K562 (cell line): ENCODE measurements around the gene OSCP1. TPM values are rescaled to one million over a fixed set of nuclear protein-coding genes. Genes with fewer than 3 reads are reported as not detected.

Experiments
- ASH1L ChIP-seq: fragments of 450-650 bp; IDR thresholded peaks from 2 replicates; pipeline ENCODE4 v1.6.1; 2018; ENCODE audit warnings: borderline replicate concordance, mild to moderate bottlenecking, low read depth; ENCODE audit not compliant: partially characterized antibody
- ETV1 ChIP-seq: fragments of 450-650 bp; conservative IDR thresholded peaks from 2 replicates; pipeline ENCODE4 v1.6.1; 2016; ENCODE audit warnings: missing genetic modification characterization, control low read depth, low read depth, missing compliant biosample characterization
- MTF1 ChIP-seq: fragments of 250-450 bp; sonication (Bioruptor Pico); IDR thresholded peaks from 2 replicates; pipeline ENCODE4 v1.9.0; 2021; ENCODE audit warnings: moderate library complexity, mild to moderate bottlenecking, inconsistent platforms, borderline replicate concordance
- MYC ChIP-seq, 2 experiments: fragments of 250-450 bp in 1 of 2; sonication (Bioruptor Pico) in 1 of 2; IDR thresholded peaks; 2 replicates each; pipeline versions ENCODE4 v1.5.1 to v1.6.1; 2012 to 2021; ENCODE audit warnings: low read depth in 2 of 2, borderline replicate concordance in 1 of 2, improper control_type of control experiment in 1 of 2, low read length in 1 of 2, mild to moderate bottlenecking in 1 of 2, moderate library complexity in 1 of 2
- NRF1 ChIP-seq, 2 experiments: fragments of 450-650 bp; IDR thresholded peaks in 1 of 2; conservative IDR thresholded peaks in 1 of 2; 2 replicates each; pipeline ENCODE4 v1.6.1; 2014; ENCODE audit warnings: mild to moderate bottlenecking in 2 of 2
- SETDB1 ChIP-seq: IDR thresholded peaks from one replicate; pipeline ENCODE4 v1.6.1; 2012; ENCODE audit warnings: low read length, control low read depth, inconsistent platforms
- SOX6 ChIP-seq: fragments of 450-650 bp; IDR thresholded peaks from 2 replicates; pipeline ENCODE4 v1.6.1; 2014; ENCODE audit warnings: mild to moderate bottlenecking
- ZNF174 ChIP-seq: fragments of 250-450 bp; sonication (Bioruptor Pico); IDR thresholded peaks from 2 replicates; pipeline ENCODE4 v1.4.0; 2020; ENCODE audit warnings: mild to moderate bottlenecking
- ZNF263 ChIP-seq: sonication (generic); formaldehyde crosslinking; IDR thresholded peaks from 2 replicates; pipeline ENCODE4 v1.8.0; 2022; ENCODE audit warnings: mild to moderate bottlenecking, missing genetic modification reagents, borderline replicate concordance
- polyA plus RNA-seq, 8 experiments: library from polyadenylated mRNA; depleted of rRNA in 4 of 8; stranded (reverse) in 5 of 8; unstranded in 3 of 8; fragments of >200 nt; fragmentation: Nextera tagmentation in 2 of 8; fragmentation: Illumina TruSeq in 1 of 8; extraction: Ambion mirVana in 2 of 8; extraction: Trizol in 1 of 8; gene quantifications; 2 replicates each; pipeline versions ENCODE4 v1.2.1 to v1.2.3, GENCODE V29; 2011 to 2014; ENCODE audit warnings: inconsistent platforms in 1 of 8, missing spikeins in 1 of 8
- total RNA-seq, 7 experiments: library from RNA; depleted of rRNA in 6 of 7; stranded (reverse); fragments of >200 nt in 6 of 7; fragmentation: Illumina TruSeq in 2 of 7; extraction: Trizol in 2 of 7; gene quantifications; 2 replicates each; pipeline versions ENCODE4 v1.2.1 to v1.2.3, GENCODE V29; 2011 to 2021; ENCODE audit warnings: low replicate concordance in 1 of 7
- TF ChIP-seq, protein P1 (sequence below): fragments of 450-650 bp; formaldehyde crosslinking; IDR thresholded peaks from 2 replicates; pipeline ENCODE4 v1.4.0; 2022; ENCODE audit warnings: missing genetic modification characterization
- TF ChIP-seq, protein P2 (sequence below), 2 experiments: fragments of 250-450 bp in 1 of 2; fragments of 450-650 bp in 1 of 2; sonication (Bioruptor Pico) in 1 of 2; IDR thresholded peaks; 2 replicates each; pipeline versions ENCODE4 v1.6.1 to v1.8.0; 2016 to 2021; ENCODE audit warnings: mild to moderate bottlenecking in 2 of 2, moderate library complexity in 2 of 2, missing compliant biosample characterization in 1 of 2, missing genetic modification characterization in 1 of 2
- TF ChIP-seq, protein P3 (sequence below): fragments of 200-600 bp; sonication (generic); IDR thresholded peaks from one replicate; pipeline ENCODE4 v1.6.1; 2012; ENCODE audit warnings: mild to moderate bottlenecking, low read depth, low read length, inconsistent platforms

Gene OSCP1
- total and polyA plus RNA-seq, 9 of the 15 experiments (the other 6 are each of a cell fraction or from before 2014, with no cell fraction given), result 0.15 to 0.40 (median 0.33) TPM; not detected in 5

DNA sequence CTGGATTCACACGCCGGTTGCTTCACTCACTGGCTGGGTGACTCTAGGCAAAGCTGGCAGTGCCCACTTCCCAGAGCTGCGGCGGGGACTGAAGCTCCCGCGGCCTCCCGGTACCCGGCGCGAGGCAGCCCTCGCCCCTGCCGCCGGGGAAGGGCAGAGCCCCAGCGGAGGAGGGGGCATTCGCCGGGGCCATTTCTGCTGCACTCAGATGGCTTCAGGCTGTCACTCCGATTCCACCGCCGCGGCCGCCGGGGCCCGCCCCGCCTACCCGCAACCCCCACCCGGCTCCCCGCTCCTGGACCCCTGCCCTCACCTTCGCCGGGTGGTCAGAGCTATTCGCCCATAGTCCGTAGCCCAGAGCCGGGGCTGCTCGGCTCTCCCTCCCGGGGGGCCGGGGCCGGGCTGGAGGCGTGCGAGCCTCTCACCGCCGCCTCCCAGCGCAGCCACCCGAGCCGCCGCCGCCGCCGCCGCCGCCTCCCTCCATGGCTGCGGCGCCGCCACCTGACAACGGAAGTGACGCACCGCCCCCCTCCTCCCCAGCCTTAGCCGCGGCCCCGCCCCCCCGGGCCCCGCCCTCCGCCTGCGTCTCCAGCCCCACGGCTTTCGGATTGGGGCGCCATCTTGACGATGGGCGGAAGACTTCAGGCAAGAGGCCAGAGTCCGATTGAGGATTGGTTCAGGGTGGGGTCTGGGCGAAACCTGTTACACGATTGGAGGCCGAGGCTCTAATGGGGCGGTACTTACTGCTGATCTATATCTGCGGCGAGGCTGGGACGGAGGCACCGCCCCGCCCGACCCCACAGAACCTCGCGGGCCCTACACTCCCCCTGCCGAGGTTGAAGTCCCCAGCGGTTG is 64.6 kb downstream of the OSCP1 start, which contains the start of gene STK40 (continued):
- TF ChIP-seq ETV1 (tag) (no peak), ZNF174 (CRISPR knock-in tag) (no peak), MTF1 (CRISPR knock-in tag) (no peak), ASH1L (peak; percentile 99), NRF1 (conservative IDR thresholded peaks at IDR 0.05 in 1 of 2, IDR thresholded peaks at IDR 0.05 in 1 of 2) (peak in 1 of 2 experiments; percentile 1; a peak in 3 of 4 replicates), SOX6 (no peak), SETDB1 (no peak), MYC (IDR thresholded peaks at IDR 0.05; ENCODE audit: low read depth, low read length) (no peak; the same call in 1 of the 2 replicates), MYC (CRISPR knock-in tag; IDR thresholded peaks at IDR 0.05; ENCODE audit: borderline replicate concordance, low read depth) (peak; percentile 82; the same call in 1 of the 2 replicates), ZNF263 (CRISPR knock-in tag) (0 out of 2 replicates have a peak, but pooled peaks have one; percentile 43)
- TF ChIP-seq, protein P1, sequence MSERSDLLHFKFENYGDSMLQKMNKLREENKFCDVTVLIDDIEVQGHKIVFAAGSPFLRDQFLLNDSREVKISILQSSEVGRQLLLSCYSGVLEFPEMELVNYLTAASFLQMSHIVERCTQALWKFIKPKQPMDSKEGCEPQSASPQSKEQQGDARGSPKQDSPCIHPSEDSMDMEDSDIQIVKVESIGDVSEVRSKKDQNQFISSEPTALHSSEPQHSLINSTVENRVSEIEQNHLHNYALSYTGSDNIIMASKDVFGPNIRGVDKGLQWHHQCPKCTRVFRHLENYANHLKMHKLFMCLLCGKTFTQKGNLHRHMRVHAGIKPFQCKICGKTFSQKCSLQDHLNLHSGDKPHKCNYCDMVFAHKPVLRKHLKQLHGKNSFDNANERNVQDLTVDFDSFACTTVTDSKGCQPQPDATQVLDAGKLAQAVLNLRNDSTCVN (CRISPR knock-in tag), result no peak
- TF ChIP-seq, protein P2, sequence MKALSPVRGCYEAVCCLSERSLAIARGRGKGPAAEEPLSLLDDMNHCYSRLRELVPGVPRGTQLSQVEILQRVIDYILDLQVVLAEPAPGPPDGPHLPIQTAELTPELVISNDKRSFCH (CRISPR knock-in tag; IDR thresholded peaks at IDR 0.05), result no peak
- TF ChIP-seq, protein P2 (tag; IDR thresholded peaks at IDR 0.05), result no peak
- TF ChIP-seq, protein P3, sequence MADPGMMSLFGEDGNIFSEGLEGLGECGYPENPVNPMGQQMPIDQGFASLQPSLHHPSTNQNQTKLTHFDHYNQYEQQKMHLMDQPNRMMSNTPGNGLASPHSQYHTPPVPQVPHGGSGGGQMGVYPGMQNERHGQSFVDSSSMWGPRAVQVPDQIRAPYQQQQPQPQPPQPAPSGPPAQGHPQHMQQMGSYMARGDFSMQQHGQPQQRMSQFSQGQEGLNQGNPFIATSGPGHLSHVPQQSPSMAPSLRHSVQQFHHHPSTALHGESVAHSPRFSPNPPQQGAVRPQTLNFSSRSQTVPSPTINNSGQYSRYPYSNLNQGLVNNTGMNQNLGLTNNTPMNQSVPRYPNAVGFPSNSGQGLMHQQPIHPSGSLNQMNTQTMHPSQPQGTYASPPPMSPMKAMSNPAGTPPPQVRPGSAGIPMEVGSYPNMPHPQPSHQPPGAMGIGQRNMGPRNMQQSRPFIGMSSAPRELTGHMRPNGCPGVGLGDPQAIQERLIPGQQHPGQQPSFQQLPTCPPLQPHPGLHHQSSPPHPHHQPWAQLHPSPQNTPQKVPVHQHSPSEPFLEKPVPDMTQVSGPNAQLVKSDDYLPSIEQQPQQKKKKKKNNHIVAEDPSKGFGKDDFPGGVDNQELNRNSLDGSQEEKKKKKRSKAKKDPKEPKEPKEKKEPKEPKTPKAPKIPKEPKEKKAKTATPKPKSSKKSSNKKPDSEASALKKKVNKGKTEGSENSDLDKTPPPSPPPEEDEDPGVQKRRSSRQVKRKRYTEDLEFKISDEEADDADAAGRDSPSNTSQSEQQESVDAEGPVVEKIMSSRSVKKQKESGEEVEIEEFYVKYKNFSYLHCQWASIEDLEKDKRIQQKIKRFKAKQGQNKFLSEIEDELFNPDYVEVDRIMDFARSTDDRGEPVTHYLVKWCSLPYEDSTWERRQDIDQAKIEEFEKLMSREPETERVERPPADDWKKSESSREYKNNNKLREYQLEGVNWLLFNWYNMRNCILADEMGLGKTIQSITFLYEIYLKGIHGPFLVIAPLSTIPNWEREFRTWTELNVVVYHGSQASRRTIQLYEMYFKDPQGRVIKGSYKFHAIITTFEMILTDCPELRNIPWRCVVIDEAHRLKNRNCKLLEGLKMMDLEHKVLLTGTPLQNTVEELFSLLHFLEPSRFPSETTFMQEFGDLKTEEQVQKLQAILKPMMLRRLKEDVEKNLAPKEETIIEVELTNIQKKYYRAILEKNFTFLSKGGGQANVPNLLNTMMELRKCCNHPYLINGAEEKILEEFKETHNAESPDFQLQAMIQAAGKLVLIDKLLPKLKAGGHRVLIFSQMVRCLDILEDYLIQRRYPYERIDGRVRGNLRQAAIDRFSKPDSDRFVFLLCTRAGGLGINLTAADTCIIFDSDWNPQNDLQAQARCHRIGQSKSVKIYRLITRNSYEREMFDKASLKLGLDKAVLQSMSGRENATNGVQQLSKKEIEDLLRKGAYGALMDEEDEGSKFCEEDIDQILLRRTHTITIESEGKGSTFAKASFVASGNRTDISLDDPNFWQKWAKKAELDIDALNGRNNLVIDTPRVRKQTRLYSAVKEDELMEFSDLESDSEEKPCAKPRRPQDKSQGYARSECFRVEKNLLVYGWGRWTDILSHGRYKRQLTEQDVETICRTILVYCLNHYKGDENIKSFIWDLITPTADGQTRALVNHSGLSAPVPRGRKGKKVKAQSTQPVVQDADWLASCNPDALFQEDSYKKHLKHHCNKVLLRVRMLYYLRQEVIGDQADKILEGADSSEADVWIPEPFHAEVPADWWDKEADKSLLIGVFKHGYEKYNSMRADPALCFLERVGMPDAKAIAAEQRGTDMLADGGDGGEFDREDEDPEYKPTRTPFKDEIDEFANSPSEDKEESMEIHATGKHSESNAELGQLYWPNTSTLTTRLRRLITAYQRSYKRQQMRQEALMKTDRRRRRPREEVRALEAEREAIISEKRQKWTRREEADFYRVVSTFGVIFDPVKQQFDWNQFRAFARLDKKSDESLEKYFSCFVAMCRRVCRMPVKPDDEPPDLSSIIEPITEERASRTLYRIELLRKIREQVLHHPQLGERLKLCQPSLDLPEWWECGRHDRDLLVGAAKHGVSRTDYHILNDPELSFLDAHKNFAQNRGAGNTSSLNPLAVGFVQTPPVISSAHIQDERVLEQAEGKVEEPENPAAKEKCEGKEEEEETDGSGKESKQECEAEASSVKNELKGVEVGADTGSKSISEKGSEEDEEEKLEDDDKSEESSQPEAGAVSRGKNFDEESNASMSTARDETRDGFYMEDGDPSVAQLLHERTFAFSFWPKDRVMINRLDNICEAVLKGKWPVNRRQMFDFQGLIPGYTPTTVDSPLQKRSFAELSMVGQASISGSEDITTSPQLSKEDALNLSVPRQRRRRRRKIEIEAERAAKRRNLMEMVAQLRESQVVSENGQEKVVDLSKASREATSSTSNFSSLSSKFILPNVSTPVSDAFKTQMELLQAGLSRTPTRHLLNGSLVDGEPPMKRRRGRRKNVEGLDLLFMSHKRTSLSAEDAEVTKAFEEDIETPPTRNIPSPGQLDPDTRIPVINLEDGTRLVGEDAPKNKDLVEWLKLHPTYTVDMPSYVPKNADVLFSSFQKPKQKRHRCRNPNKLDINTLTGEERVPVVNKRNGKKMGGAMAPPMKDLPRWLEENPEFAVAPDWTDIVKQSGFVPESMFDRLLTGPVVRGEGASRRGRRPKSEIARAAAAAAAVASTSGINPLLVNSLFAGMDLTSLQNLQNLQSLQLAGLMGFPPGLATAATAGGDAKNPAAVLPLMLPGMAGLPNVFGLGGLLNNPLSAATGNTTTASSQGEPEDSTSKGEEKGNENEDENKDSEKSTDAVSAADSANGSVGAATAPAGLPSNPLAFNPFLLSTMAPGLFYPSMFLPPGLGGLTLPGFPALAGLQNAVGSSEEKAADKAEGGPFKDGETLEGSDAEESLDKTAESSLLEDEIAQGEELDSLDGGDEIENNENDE, result no peak
